MM.1S (cell line): ENCODE data around the gene AAMDC.
"Not testable (repeated sequence)": the region's sequence is repeated elsewhere in the genome, so short reads cannot be mapped to it uniquely, and the experiment has no call there.

Source experiments
- EZH2 ChIP-seq: fragments of 300-600 bp; sonication (generic); optimal IDR thresholded peaks from 2 replicates; pipeline ENCODE3; 2017; ENCODE audit warnings: low read depth, mild to moderate bottlenecking, antibody characterized with exemption, low read length, mixed read lengths
- EZH2phosphoT487 ChIP-seq: fragments of 300-600 bp; sonication (generic); IDR thresholded peaks from 2 replicates; pipeline ENCODE4 v1.6.1; 2018; ENCODE audit warnings: antibody characterized with exemption, low read length
- TF ChIP-seq, protein P1 (sequence below): fragments of 300-600 bp; sonication (generic); IDR thresholded peaks from 2 replicates; pipeline ENCODE4 v1.5.1; 2016; ENCODE audit warnings: antibody characterized with exemption, low read length, mixed read lengths

DNA sequence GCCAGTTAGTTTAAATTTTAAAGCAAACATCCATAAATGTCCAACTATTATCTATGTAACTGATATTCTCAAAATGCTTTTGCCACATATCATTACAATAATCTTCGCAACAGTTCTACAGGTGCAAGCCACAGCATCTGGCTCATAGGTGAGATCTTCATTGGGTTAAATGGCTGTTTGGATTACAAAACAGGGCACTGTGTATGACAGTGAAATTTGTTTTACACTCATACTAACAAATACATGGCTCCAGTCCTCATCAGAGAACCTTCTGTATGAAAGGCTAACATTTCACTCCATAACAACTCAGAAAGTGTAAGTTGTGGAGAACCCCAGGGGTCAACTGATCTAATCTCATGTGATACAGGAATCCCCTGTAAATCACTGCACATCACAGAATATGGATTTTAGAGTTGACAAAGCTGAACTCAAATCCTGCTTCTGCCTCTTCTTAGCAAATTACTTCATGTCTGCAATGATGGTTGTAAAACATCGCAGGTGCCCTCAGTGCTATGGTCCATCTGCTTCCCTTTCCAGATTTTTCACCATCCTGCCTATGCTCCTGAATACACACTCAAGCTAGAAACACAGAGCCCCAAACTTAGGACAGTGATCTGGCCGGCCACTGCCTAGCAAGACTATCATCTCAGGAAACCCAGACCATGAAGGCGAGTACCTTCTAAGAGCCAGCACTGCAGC is 92.8 kb downstream of the AAMDC start:
- TF ChIP-seq, protein P1, sequence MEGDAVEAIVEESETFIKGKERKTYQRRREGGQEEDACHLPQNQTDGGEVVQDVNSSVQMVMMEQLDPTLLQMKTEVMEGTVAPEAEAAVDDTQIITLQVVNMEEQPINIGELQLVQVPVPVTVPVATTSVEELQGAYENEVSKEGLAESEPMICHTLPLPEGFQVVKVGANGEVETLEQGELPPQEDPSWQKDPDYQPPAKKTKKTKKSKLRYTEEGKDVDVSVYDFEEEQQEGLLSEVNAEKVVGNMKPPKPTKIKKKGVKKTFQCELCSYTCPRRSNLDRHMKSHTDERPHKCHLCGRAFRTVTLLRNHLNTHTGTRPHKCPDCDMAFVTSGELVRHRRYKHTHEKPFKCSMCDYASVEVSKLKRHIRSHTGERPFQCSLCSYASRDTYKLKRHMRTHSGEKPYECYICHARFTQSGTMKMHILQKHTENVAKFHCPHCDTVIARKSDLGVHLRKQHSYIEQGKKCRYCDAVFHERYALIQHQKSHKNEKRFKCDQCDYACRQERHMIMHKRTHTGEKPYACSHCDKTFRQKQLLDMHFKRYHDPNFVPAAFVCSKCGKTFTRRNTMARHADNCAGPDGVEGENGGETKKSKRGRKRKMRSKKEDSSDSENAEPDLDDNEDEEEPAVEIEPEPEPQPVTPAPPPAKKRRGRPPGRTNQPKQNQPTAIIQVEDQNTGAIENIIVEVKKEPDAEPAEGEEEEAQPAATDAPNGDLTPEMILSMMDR = not testable (repeated sequence)
- TF ChIP-seq EZH2, EZH2phosphoT487: not testable (repeated sequence)
